Panc1 (cell line): ENCODE results near the gene CDH23. TPM values are rescaled to one million over a fixed set of nuclear protein-coding genes. Genes with fewer than 3 reads are reported as not detected.

Experiments
- ATAC-seq: fragments of 200-7000 bp; cut with Tn5 transposase; 2 replicates; pipeline ENCODE4 v1.9.1; 2020; ENCODE audit warnings: mild to moderate bottlenecking, moderate library complexity
- BruUV-seq: library from RNA; stranded (reverse); fragments of 400-500 nt; replicated peaks from 2 replicates; lab custom pipeline; 2021; lab: Mats Ljungman, UMichigan
- CTCF ChIA-PET: fragments of 300-600 bp; sonication (Branson Sonifier 250); formaldehyde crosslinking; loops from one replicate; lab custom pipeline; 2022; ENCODE audit warnings: antibody characterized with exemption; lab: Charles Lee
- POLR2A ChIA-PET: fragments of 300-600 bp; sonication (Branson Sonifier 250); formaldehyde crosslinking; loops from one replicate; lab custom pipeline; 2022; ENCODE audit warnings: antibody characterized with exemption; lab: Charles Lee
- DNase-seq: peaks from one replicate; pipeline ENCODE4 v3.0.0-alpha.2; 2010; ENCODE audit warnings: low read depth, low spot score
- H3K27ac ChIP-seq: 2 replicates; pipeline ENCODE4 v1.5.1; 2011; ENCODE audit warnings: mild to moderate bottlenecking, low read length, inconsistent platforms
- H3K27me3 ChIP-seq: fragments of 200-500 bp; sonication (Bioruptor generic); 2 replicates; pipeline ENCODE4 v1.6.0; 2014; ENCODE audit warnings: low read length, inconsistent platforms; ENCODE audit not compliant: control insufficient read depth, insufficient read depth
- H3K36me3 ChIP-seq: fragments of 200-500 bp; sonication (Bioruptor generic); 2 replicates; pipeline ENCODE4 v1.5.1; 2014; ENCODE audit warnings: inconsistent platforms, mild to moderate bottlenecking, low read length, moderate library complexity; ENCODE audit not compliant: control insufficient read depth, insufficient read depth
- H3K4me1 ChIP-seq: 2 replicates; pipeline ENCODE4 v1.5.1; 2011; ENCODE audit warnings: inconsistent platforms, mild to moderate bottlenecking, low read length, moderate library complexity; ENCODE audit not compliant: control insufficient read depth, insufficient read depth
- H3K4me3 ChIP-seq, 2 experiments: 2 replicates each; pipeline ENCODE4 v1.5.1; 2011 to 2012; ENCODE audit warnings: low read depth in 2 of 2, low read length in 2 of 2, mild to moderate bottlenecking in 2 of 2, inconsistent platforms in 1 of 2, moderate library complexity in 1 of 2
- H3K9me3 ChIP-seq: fragments of 200-500 bp; sonication (Bioruptor generic); 2 replicates; pipeline ENCODE4 v1.5.1; 2014; ENCODE audit warnings: low read depth, mild to moderate bottlenecking, inconsistent platforms, low read length, moderate library complexity; ENCODE audit not compliant: control insufficient read depth, insufficient read depth
- POLR2AphosphoS5 ChIP-seq: IDR thresholded peaks from 2 replicates; pipeline ENCODE4 v1.6.1; 2012; ENCODE audit warnings: mild to moderate bottlenecking, low read depth, low read length, moderate library complexity
- REST ChIP-seq, 2 experiments: IDR thresholded peaks; 2 replicates each; pipeline ENCODE4 v1.6.1; 2011 to 2012; ENCODE audit warnings: low read depth in 2 of 2, control low read depth in 1 of 2, low read length in 1 of 2, mild to moderate bottlenecking in 1 of 2, moderate library complexity in 1 of 2; ENCODE audit not compliant: insufficient read depth in 1 of 2
- SIN3A ChIP-seq: IDR thresholded peaks from 2 replicates; pipeline ENCODE4 v1.6.1; 2012; ENCODE audit warnings: low read depth, mild to moderate bottlenecking, low read length, moderate library complexity, borderline replicate concordance; ENCODE audit not compliant: insufficient read depth
- TCF7L2 ChIP-seq: IDR thresholded peaks from 2 replicates; pipeline ENCODE4 v1.6.1; 2011; ENCODE audit warnings: mild to moderate bottlenecking, low read depth, low read length, inconsistent platforms
- in situ Hi-C: cut with HindIII; loops from 2 replicates; pipeline ENCODE4 v1.10.0; 2016; ENCODE audit warnings: low sequenced_read_pairs, low pct_unique_long_range_greater_than_20kb
- intact Hi-C: fragments of 100-400 bp; cut with micrococcal nuclease; formaldehyde crosslinking; loops from one replicate; pipeline ENCODE4 v1.10.0; 2022; ENCODE audit not compliant: unreplicated experiment
- total RNA-seq: library from RNA; stranded (reverse); gene quantifications from one replicate; pipeline ENCODE4 v1.2.1, GENCODE V29; 2021; ENCODE audit not compliant: unreplicated experiment
- TF ChIP-seq, protein P1 (sequence below): fragments of 450-650 bp; IDR thresholded peaks from 2 replicates; pipeline ENCODE4 v1.5.1; 2017; ENCODE audit warnings: mild to moderate bottlenecking

CDH23 gene
- total RNA-seq, 1 experiment from 2014 or later, result 2.7 TPM

DNA sequence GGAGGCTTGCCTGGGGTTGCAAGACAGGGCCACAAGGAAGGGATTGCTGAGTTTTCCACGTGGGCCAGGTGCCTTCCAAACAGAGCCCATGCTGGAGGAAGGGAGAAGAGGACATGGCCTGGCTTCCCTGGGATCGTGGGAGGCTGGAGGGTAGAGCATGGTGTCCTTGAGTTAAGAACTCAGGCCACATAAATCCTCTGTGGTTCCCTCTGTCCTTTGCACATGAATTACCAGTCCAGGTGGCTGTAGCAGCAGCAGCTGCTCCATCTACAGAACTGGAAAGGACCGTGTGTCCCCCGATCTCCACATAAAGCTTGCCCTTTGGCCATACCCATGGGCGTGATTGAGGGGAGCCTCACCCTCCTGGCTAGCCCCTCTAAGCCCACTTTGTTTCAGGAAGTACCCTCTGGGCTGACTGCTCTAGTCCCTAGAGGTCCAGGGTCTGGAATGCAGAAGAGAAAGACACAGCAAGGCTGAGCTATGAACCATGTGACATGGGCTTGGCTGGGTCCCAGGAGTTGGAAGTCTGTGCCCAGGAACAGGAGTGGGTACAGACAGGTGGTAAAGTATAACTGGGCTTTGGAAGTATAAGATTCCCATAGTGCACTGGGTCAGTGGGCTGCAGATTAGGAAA lies 237.9 kb downstream of the CDH23 start:
- H3K36me3 ChIP-seq, result no peaks in the 10 kb centered on the region
- no TSS peak for BruUV-seq
- no peak overlapping the region for H3K27ac ChIP-seq
- TF ChIP-seq, protein P1, sequence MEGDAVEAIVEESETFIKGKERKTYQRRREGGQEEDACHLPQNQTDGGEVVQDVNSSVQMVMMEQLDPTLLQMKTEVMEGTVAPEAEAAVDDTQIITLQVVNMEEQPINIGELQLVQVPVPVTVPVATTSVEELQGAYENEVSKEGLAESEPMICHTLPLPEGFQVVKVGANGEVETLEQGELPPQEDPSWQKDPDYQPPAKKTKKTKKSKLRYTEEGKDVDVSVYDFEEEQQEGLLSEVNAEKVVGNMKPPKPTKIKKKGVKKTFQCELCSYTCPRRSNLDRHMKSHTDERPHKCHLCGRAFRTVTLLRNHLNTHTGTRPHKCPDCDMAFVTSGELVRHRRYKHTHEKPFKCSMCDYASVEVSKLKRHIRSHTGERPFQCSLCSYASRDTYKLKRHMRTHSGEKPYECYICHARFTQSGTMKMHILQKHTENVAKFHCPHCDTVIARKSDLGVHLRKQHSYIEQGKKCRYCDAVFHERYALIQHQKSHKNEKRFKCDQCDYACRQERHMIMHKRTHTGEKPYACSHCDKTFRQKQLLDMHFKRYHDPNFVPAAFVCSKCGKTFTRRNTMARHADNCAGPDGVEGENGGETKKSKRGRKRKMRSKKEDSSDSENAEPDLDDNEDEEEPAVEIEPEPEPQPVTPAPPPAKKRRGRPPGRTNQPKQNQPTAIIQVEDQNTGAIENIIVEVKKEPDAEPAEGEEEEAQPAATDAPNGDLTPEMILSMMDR, result no peak
- TF ChIP-seq SIN3A (no peak), POLR2AphosphoS5 (no peak), REST (IDR thresholded peaks at IDR 0.05; ENCODE audit: insufficient read depth in 1 of 2, low read depth in 2 of 2, low read length in 1 of 2) (no peak), TCF7L2 (no peak)
- ATAC-seq (no peak), DNase-seq (no peak)
- ChIA-PET CTCF (no interaction called here), POLR2A (no interaction called here)
- intact Hi-C loops (no loop called here), in situ Hi-C loops (no loop called here)
- no peaks in the 10 kb centered on the region for H3K4me1 ChIP-seq
- H3K4me3 ChIP-seq, result no peak overlapping the region
- no peaks in the 10 kb centered on the region for H3K27me3 ChIP-seq
- no peaks in the 10 kb centered on the region for H3K9me3 ChIP-seq

DNA sequence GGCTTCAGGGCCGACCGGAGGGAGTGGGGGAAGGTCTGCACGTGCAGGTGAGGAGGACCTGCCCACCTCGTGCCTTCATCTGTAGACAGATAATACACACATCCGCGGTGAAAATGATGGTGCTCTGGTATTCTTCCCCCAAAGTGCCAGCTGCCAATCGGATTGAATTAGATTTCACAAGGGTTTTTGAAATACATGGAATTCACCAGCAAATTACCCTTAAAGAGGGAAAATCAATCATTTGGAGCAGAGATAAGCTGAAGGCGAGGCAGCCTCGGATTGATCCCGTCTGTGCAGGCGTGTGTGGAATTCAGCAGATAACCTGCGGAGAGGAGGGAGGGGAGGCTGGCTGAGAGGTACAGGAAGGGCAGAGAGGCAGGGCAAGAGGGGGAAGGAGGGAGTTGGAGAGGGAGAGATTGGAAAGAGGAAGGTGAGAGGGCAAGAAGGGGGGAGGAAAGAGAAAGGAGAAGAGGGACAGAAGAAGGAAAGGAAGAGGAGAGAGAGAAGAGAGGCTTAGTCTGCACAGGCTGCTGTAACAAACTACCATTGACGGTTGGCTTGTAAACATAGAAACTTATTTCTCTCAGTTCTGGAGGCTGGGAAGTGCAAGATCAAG lies 238.6 kb downstream of the CDH23 start:
- ChIA-PET POLR2A (no interaction called here), CTCF (no interaction called here)
- no peaks in the 10 kb centered on the region for H3K9me3 ChIP-seq
- in situ Hi-C loops, result no loop called here
- no TSS peak for BruUV-seq
- intact Hi-C loops, result no loop called here
- no peak for DNase-seq
- TF ChIP-seq SIN3A (no peak), POLR2AphosphoS5 (no peak), REST (IDR thresholded peaks at IDR 0.05; ENCODE audit: insufficient read depth in 1 of 2, low read depth in 2 of 2, low read length in 1 of 2) (no peak), TCF7L2 (no peak)
- TF ChIP-seq, protein P1, result no peak
- H3K4me3 ChIP-seq, result no peak overlapping the region
- no peaks in the 10 kb centered on the region for H3K27me3 ChIP-seq
- no peak for ATAC-seq
- no peaks in the 10 kb centered on the region for H3K36me3 ChIP-seq
- H3K27ac ChIP-seq, result no peak overlapping the region
- H3K4me1 ChIP-seq, result no peaks in the 10 kb centered on the region
